ENCODE data around the gene GTF2IRD1.
"Not testable (repeated sequence)": the region's sequence is repeated elsewhere in the genome, so short reads cannot be mapped to it uniquely, and the experiment has no call there.

Gene GTF2IRD1

GRCh38 chr7:74430409-74430808, 23.3 kb upstream of the GTF2IRD1 start:
- DNase-seq: not testable (repeated sequence)

- no peak for DNase-seq
Observed at GRCh38 chr7:74430961-74431466, 22.7 kb upstream of the GTF2IRD1 start.

- not testable (repeated sequence) for DNase-seq
Observed at GRCh38 chr7:74437291-74437571, 16.5 kb upstream of the GTF2IRD1 start.

GRCh38 chr7:74438327-74438726, 15.4 kb upstream of the GTF2IRD1 start:
- no peak for DNase-seq

GRCh38 chr7:74439541-74439940, 14.2 kb upstream of the GTF2IRD1 start:
- no peak for DNase-seq

- DNase-seq: not testable (repeated sequence)
Observed at GRCh38 chr7:74440143-74440542, 13.6 kb upstream of the GTF2IRD1 start.

- no peak for DNase-seq
Observed at GRCh38 chr7:74441801-74442200, 11.9 kb upstream of the GTF2IRD1 start.

- DNase-seq: no peak
Observed at GRCh38 chr7:74443543-74444247, 10.0 kb upstream of the GTF2IRD1 start.

- no peak for DNase-seq
Observed at GRCh38 chr7:74449144-74449543, 4.6 kb upstream of the GTF2IRD1 start.

GRCh38 chr7:74449809-74450397, 3.8 kb upstream of the GTF2IRD1 start:
- peak; percentile 46 for DNase-seq

GRCh38 chr7:74452748-74453321, 871 bp upstream of the GTF2IRD1 start:
- DNase-seq: no peak

GRCh38 chr7:74454021-74454924, 567 bp downstream of the GTF2IRD1 start:
- no peak for DNase-seq

GRCh38 chr7:74454925-74455288, 1.2 kb downstream of the GTF2IRD1 start:
- no peak for DNase-seq

- DNase-seq: no peak
Observed at GRCh38 chr7:74455291-74455804, 1.6 kb downstream of the GTF2IRD1 start.

GRCh38 chr7:74455928-74456327, 2.2 kb downstream of the GTF2IRD1 start:
- DNase-seq: no peak

GRCh38 chr7:74457007-74457406, 3.3 kb downstream of the GTF2IRD1 start:
- no peak for DNase-seq

GRCh38 chr7:74461970-74462706, 8.4 kb downstream of the GTF2IRD1 start:
- no peak for DNase-seq

- DNase-seq: no peak
Observed at GRCh38 chr7:74462707-74463100, 9.0 kb downstream of the GTF2IRD1 start.

GRCh38 chr7:74464931-74465886, 11.5 kb downstream of the GTF2IRD1 start:
- DNase-seq: no peak

- no peak for DNase-seq
Observed at GRCh38 chr7:74466196-74466813, 12.6 kb downstream of the GTF2IRD1 start.

GRCh38 chr7:74467876-74468275, 14.2 kb downstream of the GTF2IRD1 start:
- no peak for DNase-seq
